ENCODE results near the gene FAM180A.

FAM180A gene

DNA sequence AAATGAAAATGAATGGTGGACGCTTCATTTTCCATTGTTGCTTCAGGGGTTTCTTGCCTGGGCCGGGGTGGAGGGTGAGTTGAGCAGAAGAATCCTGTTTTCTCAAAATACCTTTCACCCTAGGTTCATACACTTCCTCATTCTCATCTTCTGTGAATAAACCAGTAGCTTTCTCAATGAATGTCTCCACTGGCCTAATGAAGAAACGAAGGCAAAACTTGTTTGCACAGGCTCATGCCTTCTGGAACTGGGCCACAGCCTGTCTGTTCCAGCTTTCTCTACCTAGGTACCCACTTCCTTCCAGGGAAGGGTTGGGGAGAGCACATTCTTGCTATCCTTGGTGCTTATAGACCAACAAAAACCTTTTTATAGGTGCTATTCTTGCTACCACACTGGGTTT lies 65.0 kb downstream of the FAM180A start:
- DNase-seq (ENCODE audit: extremely low read depth, low read depth): no peak
- TF ChIP-seq, protein P1, sequence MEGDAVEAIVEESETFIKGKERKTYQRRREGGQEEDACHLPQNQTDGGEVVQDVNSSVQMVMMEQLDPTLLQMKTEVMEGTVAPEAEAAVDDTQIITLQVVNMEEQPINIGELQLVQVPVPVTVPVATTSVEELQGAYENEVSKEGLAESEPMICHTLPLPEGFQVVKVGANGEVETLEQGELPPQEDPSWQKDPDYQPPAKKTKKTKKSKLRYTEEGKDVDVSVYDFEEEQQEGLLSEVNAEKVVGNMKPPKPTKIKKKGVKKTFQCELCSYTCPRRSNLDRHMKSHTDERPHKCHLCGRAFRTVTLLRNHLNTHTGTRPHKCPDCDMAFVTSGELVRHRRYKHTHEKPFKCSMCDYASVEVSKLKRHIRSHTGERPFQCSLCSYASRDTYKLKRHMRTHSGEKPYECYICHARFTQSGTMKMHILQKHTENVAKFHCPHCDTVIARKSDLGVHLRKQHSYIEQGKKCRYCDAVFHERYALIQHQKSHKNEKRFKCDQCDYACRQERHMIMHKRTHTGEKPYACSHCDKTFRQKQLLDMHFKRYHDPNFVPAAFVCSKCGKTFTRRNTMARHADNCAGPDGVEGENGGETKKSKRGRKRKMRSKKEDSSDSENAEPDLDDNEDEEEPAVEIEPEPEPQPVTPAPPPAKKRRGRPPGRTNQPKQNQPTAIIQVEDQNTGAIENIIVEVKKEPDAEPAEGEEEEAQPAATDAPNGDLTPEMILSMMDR (IDR thresholded peaks at IDR 0.05; ENCODE audit: low read depth, low read length): no peak

DNA sequence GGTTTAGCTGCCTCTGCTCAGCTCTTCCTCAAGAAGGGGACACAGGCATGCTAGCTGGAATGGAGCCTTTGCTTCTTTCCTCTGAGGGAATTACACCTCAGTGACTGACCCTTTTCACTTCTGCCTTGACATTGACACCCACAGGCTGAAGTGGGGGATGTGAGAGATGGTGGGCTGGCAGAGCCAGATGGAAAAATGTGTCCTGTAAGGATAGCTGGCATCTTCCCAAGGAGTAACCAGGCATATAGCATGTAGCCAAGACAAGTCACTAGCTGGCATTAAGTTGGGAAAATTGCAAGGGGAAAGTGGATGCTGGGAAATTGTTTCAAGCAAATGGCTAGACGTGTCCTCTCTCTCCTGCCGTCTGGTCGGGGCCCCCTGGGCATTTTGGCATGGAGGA lies 66.4 kb downstream of the FAM180A start:
- DNase-seq (ENCODE audit: extremely low read depth, low read depth): no peak
- TF ChIP-seq, protein P1 (IDR thresholded peaks at IDR 0.05; ENCODE audit: low read depth, low read length): no peak

DNA sequence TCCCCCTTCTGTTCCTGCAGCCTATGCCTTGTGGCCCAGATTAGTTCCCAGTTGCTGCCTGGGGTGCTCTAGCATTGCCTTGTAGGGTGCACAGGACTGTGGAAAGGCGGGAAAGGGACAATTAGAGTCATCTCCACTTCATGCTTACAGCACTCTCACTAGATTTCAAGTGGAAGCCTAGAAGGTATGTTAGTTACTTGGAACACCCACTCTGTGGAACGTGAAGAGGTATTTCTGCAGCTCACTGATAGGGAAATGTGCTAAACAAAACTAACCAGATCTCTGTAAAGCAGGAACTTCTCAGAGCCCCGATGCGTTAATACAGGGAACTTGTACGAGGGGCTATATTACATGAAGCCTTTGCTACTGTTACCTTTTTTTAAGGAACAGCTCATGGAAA lies 66.9 kb downstream of the FAM180A start:
- TF ChIP-seq, protein P1 (IDR thresholded peaks at IDR 0.05; ENCODE audit: low read depth, low read length): no peak
- no peak for DNase-seq (ENCODE audit: extremely low read depth, low read depth)
